HG03469 (cell line): ENCODE results near the gene MDH1.
"Not testable (repeated sequence)": the region's sequence is repeated elsewhere in the genome, so short reads cannot be mapped to it uniquely, and the experiment has no call there.

Source experiments
- ATAC-seq: cut with Tn5 transposase; IDR thresholded peaks from one replicate; pipeline ENCODE4 v1.9.1; 2021; ENCODE audit warnings: mild to moderate bottlenecking, moderate library complexity, moderate number of reproducible peaks; ENCODE audit not compliant: unreplicated experiment

Gene MDH1

DNA sequence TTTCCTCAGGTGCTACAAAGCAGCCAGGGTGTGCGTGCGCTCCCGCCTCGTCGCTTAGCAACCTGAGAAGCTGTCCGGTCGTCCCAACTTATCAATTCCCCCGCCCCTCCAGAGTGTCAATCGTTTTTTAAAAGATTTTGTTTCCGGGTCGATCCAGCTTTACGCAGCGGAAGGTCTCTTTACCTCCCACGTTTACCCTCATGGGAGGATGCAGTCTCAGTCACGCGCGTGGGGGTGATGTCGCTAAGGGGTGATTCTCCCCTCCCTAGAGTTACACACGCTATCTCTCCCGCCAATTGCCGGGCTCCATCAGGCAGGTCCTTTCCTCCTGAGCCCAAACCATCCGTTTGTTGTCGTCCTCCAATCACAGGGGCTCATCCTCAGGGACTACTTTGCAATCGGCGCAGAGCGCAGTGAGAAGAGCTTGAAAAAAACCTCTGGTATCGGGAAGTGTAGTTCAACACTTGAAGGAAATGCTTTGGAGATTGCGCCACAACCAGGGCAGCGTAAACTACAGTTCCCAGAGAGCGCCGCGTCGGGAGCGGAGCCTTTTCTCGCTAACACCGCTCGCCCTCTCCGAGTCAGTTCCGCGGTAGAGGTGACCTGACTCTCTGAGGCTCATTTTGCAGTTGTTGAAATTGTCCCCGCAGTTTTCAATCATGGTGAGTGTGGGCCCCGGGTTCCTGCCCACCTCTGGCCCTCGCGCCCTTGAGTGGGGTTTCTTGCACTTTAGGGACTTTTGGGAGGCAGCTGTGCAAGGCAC, at the start of gene MDH1, which contains the start of gene WDPCP:
Gene MDH1, plus strand, starts transcription at position 579 of the 763 bp plus-strand sequence. Its CDS starts 81 bp downstream, at position 660.
Gene WDPCP, minus strand, starts transcription at position 93 of the 763 bp plus-strand sequence. CDS start 206 bp downstream, outside the sequence.
- ATAC-seq = peak; percentile 78

DNA sequence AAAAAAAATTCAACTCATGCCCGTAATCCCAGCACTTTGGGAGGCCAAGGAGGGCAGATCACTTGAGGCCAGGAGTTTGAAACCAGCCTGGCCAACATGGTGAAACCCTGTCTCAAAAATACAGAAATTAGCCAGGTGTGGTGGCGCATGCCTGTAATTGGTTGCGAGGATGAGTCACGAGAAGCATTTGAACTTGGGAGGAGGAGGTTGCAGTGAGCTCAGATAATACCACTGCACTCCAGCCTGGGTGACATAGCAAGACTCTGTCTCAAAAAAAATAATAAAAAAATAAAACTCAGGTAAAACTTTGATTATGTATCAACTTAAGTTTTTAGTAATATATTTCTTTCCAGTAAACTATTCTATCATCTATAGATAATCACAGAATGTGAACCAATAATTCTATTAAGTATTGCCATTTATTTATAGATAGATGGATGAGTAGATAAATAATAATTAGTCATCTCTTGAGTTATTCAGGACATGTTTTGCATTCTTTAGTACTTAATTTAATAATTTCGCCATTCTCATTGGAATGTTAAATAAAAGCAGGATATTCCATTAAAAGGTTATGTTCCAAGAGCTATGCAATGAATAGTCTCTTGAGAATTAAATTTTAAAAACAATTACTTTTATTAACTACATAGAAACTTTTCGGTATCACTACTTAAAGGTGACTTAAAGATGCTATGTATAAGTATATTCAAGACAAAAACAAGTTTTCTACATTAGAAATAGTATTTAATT, 49.2 kb upstream of the MDH1 start:
- ATAC-seq = no peak

DNA sequence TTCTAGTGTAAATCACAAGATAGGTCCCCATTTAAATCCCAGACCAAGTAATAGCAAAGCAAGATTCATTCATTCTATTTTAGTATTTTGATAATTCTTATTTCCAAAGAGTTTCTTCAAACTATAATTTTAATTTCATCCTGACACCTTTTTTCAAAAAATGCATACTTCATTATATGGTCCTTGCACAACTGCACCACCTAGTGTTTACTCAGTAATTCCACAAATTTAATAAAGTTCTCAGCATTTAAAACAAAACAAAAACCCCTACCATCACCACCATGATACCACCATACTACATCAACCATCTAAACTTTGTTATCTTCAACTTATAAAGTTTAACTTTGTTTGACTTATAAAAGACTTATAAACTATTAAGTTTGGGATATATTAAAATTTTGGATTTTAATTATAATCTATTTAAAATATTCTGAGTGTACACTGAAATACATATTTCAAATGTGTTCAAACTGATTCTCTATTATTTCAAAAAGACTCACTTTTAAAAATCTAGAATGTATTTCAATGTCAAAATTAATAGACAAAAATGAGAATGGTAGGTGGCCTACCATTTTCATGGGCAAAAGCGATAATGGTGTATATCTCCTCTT, 44.6 kb upstream of the MDH1 start:
- no peak for ATAC-seq

DNA sequence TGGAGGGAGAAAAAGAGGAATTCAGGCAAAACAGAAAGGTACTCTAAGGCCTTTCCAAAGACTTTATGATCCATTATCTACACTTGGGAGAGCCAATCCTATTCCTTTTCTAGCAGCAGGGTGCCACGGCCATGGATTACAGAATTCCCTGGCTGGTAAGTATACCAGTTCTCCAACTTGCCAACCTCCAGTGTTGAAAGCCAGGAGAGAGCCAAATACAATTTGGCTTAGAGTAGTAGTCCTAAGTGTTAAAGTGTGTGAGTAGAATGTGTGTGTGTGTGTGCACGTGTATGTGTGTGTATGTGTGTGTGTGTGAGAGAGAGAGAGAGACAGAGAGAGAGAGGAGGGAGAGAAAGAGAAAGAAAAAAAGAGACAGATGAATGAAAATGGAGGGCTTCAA, 43.7 kb upstream of the MDH1 start:
- ATAC-seq = no peak

DNA sequence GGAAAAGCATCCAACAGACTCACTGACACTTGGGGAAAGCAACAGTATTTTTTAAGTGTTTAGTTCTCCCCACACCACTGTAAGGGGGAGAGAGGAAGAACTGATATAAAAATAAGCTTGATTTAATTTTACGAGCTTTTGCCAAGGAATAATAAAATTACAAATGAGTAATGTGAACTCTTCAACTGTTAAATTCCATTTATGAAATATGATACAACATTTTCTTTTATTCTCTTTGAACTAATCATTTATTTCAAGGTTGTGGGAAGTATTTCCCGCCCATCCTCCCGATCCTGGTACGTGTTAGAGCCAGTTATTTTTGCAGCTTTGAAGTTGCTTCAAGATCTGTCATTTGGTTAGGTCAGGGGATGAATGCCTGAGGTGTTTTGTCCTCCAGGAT, 35.7 kb upstream of the MDH1 start:
- no peak for ATAC-seq

DNA sequence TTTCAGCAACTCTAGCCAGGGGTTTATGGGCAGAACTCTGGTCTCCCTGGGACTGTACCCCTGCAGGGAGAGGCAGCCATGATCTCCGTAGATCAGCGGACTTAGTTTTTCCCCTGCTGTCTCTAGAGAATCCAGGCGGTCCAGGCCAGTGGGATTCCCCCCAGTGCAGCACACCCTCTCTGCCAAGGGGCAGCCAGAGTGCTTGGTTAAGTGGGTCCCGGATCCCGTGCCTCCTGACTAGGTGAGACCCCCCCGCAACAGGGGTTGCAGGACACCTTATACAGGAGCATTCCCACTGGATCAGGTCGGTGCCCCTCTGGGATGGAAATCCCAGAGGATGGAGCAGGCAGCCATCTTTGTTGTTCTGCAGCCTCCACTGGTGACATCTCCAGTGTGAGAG, 33.5 kb upstream of the MDH1 start:
- ATAC-seq = no peak

DNA sequence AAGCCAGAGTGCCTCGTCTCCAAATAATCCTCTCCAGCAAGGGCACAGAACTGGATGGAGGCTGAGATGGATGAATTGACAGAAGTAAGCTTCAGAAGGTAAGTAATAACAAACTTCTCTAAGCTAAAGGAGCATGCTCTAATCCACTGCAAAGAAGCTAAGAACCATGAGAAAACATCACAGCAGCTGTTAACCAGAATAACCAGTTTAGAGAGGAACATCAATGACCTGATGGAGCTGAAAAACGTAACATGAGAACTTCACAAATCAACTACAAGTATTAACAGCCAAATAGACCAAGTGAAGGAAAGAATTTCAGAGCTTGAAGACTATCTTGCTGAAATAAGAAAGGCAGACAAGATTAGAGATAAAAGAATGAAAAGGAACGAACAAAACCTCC, 32.8 kb upstream of the MDH1 start:
- no peak for ATAC-seq

DNA sequence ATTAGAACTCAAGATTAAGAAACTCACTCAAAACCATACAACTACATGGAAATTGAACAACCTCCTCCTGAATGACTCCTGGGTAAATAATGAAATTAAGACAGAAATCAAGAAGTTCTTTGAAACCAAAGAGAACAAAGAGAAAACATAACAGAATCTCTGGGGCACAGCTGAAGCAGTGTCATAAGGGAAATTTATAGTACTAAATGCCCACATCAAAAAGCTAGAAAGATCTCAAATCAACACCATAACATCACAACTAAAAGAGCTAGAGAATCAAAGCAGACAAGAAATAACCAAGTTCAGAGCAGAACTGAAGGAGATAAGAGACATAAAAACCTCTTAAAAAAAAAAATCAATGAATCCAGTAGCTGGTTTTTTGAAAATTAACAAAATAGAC, 30.9 kb upstream of the MDH1 start:
- ATAC-seq = not testable (repeated sequence)

DNA sequence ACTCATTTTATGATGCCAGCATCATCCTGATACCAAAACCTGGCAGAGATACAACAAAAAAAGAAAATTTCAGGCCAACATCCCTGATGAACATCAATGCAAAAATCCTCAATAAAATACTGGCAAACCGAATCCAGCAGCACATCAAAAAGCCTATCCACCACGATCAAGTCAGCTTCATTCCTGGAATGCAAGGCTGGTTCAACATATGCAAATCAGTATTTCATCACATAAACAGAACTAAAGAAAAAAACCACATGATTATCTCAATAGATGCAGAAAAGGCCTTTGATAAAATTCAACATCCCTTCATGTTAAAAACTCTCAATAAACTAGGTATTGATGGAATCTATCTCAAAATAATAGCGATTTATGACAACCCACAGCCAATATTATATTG, 29.8 kb upstream of the MDH1 start:
- ATAC-seq = not testable (repeated sequence)

DNA sequence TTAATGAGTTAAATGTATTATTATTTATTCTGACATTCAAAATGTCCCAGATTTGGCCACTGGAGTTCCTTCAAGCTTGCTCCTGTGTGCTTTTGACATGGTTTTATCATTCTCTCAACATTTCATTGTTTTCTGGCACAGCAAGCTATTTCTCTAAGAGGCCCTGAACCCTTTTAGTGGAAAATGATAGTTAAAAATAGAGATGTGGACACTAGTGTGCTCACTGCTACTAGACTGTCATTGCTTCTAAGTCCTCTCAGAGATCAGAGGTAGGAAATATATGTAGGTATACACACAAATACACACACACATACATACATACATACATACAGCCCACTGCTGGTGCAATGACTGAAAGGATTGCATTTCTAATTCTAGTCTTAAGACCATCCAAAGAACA, 26.0 kb upstream of the MDH1 start:
- ATAC-seq = no peak

DNA sequence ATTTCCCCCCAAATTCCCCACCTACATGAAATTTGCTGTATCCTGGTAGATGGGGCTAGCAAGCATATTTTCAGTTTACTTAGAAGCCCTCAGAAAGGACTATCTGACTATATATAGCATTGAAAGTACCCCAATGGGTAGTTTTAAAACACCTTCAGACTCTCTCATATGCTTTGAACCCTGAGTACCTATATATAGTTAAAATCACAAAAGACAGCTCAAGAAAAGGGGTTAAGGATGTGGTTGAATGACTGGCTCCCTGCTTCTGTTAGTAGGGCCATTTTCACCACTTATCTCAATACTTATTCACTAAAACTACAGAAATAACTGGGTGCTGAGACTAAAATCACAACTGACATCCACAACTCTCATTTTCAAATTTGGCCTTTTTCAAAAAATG, 19.0 kb upstream of the MDH1 start:
- ATAC-seq = peak; percentile 62

DNA sequence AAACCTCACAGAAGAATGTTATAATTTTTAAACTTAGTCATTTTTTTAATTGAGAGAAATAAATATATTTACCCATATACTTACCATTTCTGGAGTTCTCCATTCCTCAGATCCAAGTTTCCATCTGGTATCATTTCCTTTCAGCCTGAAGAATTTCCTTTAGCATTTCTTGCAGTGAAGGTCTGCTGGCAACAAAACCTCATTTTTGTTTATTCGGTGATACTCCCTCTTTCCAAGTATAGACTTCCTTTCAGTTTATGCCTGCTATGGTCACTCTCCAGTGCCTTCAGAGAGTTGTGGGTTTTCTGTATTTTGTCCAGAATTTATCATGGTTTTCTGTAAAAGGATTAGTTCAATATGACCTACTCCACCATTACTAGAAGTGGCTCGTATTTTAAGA, 17.5 kb upstream of the MDH1 start:
- no peak for ATAC-seq

DNA sequence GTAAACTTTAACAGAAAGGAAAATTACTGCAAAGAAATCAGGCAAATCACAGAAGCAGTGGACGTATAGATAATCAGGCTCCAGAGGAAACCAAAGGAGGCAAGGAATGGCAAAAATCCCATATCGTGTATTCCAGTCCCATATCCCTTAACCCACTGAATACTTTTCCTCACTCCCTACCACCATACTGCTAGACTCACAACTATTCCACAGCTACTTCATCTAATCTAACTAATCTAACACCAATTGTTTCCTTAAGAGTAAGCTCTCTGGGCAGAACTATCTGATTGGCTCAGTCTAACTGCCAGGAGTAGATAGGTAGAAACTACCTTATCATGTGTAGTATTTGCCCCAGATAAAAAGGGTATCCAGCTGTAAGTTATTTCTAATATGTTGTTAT, 16.8 kb upstream of the MDH1 start:
- no peak for ATAC-seq

DNA sequence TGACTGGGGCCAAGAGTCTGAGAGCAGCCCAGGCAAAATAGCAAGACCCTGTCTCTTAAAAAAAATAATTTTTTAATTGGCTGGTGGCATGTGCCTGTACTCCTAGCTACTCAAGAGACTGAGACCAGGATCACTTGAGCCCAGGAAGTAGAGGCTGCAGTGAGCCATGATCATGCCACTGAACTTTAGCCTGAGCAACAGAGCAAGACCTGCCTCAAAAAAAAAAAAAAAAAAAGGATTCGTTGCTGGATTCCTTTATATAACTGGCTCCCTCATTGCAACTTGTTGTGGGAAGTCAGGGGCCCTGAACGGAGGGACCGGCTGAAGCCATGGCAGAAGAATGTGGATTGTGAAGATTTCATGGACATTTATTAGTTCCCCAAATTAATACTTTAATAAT, 15.7 kb upstream of the MDH1 start:
- ATAC-seq = not testable (repeated sequence)

DNA sequence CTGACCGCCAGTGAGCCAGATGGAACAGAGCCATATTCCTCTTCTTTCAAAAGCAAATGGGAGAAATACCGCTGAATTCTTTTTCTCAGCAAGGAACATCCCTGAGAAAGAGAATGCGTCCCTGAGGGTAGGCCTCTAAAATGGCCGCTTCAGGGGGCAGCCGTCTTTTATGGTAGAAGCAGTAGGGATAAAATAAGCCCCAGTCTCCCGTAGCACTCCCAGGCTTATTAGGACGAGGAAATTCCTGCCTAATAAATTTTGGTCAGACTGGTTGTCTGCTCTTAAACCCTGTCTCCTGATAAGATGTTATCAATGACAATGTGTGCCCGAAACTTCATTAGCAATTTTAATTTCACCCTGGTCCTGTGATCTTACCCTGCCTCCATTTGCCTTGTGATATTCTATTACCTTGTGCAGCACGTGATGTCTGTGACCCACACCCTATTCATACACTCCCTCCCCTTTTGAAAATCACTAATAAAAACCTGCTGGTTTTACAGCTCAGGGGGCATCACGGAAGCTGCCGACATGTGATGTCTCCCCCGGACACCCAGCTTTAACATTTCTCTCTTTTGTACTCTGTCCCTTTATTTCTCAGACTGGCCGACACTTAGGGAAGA, 14.9 kb upstream of the MDH1 start:
- not testable (repeated sequence) for ATAC-seq

DNA sequence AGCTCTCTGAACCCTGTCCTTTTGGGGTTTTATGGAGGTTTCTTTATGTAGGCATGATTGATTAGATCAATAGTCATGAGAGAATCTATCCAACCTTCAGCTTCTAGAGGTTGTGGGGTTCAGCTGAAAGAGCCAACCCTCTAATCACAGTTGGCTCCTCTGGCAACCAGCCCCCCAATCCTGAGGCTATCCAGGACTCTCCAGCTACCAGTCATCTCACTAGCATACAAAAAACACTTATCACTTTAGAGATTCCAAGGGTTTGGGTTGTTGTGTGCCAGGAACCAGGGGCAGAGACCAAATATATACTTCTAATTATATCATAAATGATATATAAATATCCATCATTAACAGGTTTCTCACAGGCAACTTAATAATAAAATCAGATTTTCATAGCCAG, 12.2 kb upstream of the MDH1 start:
- ATAC-seq = no peak

DNA sequence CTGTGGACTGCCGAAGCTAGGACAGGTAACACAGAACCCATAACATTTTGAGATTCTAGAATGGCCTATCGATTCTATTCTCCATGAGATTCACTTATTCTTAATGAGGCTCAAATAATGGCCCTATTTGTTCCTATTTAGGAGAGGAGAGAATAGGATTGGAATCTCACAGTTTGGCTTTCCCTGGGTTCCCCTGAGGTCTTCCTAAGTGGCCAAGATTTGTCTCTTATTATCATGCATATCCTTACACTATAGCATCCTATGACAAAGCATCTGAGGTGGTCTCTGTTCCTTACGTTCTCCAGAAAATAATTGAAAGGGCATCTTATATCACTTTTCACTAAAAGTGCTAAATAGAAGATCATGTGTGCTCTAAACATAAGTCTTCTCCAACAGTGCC, 10.0 kb upstream of the MDH1 start:
- no peak for ATAC-seq

DNA sequence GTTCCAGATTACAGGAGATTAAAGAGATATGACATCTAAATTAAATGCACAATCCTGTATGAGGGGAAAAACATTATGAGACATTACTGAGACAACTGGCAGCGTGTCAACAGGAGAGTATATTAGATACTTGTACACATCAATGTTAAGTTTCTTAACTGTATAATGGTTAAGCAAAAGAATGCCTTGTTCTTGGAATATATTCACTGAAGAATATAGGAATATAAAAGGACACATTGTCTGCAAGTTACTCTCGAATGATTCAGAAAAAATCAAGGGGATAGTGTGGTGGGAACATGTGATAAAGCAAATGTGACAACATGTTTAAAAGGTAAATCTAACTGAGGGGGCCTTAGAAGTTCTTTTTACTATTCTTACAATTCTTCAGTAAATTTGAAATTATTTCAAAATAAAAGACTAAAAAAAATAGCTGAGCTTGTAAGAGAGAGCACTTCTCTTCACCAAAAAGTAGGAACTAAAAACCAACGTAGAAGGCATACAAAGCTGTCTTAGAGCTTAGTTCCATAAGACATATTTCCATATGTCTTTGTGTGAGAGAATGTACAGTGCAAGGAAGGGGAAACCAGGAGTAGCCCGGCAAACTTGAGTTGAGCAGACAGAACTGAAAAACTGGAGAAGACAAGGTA, 8.0 kb upstream of the MDH1 start:
- ATAC-seq = no peak

DNA sequence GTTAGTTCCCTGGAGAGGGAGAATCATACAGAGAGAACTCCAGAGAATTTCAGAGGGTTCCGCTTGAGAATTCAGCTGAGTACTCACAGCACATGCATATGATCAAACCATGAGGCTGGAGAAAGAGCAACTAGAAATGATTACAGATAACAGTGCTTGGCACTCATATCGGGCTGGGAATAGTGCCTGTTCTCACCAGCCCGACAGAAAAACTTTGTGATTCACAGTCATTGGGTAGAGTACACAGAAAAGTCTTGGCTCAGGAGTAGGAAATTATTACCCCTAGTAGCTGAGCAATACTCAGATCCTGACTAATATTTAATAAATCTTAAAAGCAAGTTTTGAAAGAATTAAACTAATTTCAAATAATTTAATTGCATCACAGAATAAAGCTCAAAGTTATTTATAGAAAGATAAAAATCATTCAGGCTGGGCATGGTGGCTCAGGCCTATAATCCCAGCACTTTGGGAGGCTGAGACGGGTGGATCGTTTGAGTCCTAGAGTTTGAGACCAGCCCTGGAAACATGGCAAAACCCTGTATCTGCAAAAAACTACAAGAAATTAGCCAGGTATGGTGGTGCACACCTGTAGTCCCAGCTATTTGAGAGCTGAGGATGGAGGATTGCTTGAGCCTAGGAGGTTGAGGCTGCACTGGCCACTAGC, 7.3 kb upstream of the MDH1 start:
- no peak for ATAC-seq

DNA sequence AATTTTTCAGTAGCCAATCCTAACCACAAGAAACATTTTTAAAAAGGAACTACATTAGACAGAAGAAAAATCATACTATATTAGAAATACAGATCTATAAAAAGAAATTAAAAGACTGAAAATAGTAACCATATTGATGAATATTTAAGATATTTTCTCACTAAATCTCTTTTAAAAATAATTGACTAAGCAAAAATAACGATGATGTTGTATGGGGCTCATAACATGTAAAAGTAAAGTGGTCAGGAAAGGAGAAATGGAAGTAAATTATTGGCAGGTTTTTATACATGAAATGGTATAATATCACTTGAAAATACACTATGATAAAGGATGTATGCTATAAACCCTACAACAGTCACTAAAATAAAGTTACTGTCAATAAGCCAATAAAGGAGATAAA, 5.9 kb upstream of the MDH1 start:
- ATAC-seq = no peak
